ENCODE measurements around the gene LZTR1. TPM values are rescaled to one million over a fixed set of nuclear protein-coding genes. Genes with fewer than 3 reads are reported as not detected.

The LZTR1 gene
- polyA plus RNA-seq, 3 donors, result 49.3 to 60.5 (median 49.8) TPM

- DNase-seq, result no peak
Measured at GRCh38 chr22:20946991-20947390, 35.1 kb upstream of the LZTR1 start.

DNA sequence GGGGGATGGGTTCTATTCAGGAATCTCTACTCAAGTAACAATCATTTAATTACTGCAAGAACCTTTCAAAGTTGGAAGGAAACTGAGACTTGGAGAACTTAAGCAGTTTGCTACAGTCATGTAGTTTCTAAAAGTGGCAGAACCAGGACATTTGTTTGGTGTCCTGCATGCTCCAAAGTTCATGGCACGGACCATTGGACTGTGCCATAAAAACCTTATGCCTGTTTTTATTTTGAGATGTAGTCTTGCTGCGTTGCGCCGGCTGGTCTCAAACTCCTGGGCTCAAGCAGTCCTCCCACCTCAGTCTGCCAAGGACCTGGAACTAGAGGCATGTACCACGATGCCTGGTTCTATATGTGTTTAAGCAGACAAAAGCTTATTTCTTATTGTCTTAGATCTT lies 33.6 kb upstream of the LZTR1 start:
- no peak for DNase-seq

DNA sequence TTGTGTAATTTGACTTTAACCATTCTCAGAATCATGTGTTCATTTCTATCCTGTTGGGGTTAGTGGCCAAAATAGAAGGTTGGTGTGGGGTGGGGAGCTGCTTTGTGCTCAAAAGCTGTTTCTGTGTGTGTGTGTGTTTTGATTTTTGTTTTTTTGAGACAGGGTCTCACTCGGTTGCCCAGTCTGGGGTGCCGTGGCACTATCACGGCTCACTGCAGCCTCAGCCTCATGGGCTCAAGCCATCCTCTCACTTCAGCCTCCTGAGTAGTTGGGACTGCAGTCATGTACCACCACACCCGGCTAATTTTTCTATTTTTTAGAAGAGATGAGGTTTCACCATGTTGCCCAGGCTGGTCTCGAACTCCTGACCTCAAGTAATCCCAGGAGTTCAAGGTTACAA lies 33.1 kb upstream of the LZTR1 start:
- no peak for DNase-seq

DNA sequence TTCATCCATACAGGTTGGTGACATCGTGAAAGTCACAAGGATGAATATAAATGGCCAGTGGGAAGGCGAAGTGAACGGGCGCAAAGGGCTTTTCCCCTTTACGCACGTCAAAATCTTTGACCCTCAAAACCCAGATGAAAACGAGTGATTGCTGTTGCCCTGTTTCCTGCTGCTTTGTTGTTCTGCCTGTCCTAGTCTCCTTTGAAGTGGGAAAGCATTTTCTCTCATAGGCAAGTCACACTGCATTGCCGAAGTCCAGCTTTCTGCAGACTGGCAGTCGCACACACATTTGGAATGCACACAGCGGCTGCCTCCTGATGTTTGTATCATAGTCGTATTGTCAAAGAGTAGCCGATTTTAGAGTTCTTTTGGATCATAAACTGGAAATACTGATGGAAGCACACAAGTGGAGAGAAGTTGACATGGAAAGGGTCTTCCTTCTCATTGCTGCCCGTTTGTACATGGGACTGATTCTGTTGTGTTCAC lies 32.4 kb upstream of the LZTR1 start:
- no peak for DNase-seq

GRCh38 chr22:20951151-20951931 lies 30.8 kb upstream of the LZTR1 start:
- no peak for DNase-seq

DNA sequence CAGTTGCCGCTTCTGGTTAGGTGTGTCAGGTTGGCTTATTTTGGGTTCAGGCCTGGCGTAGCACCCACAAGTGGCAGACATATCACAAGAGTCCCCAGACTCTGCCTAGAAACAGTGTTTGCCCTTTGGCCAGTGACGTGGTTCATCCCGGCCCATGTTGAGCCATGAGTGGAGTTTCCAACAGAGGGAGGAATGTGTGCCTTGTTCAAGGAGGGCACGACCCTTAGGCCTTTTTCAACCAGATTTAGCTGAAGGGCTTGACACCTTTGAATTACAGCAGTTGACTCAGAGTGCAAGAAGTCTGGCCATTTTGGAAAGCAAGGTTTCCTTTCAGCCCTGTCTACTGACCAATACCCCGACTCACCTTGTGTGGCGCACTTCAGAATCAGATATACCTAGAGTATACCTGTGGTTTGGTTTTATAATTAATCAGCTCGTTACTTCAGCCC lies 30.1 kb upstream of the LZTR1 start:
- no peak for DNase-seq

DNA sequence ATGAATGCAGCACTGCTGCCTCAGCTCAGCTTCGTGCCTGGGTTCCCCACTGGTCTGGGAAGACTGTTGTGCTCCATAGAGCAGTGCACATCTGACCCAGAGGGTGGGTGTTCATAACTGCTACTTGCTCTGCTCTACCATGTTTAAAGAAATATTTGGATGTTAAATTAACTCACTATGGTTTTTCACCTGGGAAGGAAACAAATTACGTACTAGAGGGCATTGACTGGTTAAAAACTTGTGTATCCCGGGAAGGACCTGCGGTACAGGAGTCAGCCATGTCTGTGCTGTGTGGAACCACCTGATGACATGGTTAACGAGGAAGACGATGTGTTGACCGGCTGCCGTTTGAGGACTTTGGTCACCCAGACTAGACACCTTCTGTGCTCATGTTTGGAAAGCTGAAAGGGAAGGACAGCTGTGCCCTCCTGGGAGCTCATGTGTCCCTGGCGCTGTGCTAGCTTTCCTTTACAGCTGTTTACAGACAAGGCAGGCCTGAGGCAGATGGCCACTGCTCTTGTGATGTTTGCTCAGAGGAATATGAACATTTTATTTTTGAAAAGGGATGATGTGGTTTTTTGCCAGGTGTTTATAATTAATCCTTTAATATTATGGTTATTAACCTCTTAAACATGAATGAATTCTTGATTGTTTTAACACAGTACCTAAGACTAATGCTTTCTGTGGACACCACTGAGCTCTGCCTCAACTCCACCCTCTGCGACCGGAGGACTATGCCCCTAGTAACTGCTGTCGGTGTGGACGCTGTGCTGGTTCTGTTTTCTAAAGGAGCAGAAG lies 29.4 kb upstream of the LZTR1 start:
- DNase-seq, result no peak

GRCh38 chr22:20953342-20953608 lies 28.8 kb upstream of the LZTR1 start:
- no peak for DNase-seq

GRCh38 chr22:20953668-20954500 lies 28.2 kb upstream of the LZTR1 start:
- DNase-seq, result no peak

DNA sequence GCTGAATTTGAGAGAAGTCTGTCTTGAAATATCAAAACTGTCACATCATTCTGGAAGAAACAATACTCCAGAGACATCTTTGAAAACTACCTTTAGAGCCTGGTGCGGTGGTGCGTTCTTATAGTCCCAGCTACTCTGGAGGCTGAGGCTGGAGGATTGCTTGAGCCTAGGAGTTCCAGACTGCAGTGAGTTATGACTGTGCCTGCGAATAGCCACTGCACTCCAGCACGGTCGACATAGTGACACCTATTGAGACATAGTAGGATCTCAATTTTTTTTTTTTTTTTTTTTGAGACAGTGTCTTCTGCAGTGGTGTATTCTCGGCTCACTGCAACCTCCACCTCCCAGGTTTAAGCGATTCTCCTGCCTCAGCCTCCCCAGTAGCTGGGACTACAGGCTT lies 26.5 kb upstream of the LZTR1 start:
- no peak for DNase-seq

GRCh38 chr22:20956258-20957101 lies 25.6 kb upstream of the LZTR1 start:
- no peak for DNase-seq

- DNase-seq, result no peak
Measured at GRCh38 chr22:20957102-20957682, 24.9 kb upstream of the LZTR1 start.

DNA sequence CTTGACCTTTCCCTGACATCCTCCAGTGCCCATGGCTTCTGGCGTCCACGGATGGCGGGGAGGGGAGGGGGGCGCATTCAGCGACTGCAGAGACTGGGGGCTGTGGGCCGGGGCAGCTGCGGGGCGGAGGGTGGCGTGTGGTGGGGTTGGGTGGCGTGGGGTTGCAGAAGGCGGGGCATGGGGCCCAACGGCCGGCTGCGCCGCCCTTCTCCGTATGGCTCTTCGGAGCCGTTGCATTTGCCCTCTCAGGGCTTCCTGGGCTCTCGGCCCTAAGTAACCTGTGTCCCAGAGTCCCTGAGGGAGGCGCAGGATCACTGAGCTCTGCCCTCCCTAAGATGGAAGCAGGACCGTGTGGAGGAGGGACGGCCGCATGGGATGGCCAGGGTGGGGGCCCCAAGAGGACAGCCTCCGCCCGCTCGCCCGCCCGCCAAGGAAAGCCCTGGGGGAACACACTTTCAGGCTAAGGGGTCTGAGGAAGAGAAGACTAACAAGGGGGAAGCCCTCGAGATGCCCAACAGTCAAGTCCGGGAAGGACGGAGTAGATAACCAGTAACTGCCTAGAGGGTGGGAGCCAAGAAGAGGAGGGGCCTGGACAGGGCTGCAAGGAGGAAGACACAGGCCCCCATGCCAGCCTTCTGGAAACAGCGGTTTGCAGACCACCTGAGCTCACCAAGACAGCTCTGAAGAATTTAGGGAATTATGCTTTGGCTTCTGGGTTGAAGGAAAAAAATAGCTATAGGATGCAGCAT lies 24.2 kb upstream of the LZTR1 start:
- DNase-seq, result no peak

GRCh38 chr22:20959578-20960461 lies 22.3 kb upstream of the LZTR1 start:
- no peak for DNase-seq

DNA sequence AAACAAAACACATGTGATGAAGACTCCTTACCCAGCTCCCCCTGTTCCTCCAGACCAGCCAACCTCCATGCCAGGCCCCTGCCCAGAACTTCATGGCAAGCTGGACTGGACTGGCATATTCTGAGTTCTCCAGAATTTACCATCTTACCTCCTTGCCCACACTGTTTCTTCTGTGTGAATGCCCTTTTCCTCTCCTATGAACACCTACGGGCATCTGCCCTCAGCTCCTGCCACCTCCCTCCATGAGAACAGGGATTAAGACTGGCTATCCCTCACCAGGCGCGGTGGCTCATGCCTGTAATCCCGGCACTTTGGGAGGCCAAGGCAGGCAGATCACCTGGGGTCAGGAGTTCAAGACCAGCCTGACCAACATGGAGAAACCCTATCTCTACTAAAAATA lies 21.5 kb upstream of the LZTR1 start:
- DNase-seq, result no peak

- DNase-seq, result no peak
Measured at GRCh38 chr22:20962491-20962945, 19.6 kb upstream of the LZTR1 start.

DNA sequence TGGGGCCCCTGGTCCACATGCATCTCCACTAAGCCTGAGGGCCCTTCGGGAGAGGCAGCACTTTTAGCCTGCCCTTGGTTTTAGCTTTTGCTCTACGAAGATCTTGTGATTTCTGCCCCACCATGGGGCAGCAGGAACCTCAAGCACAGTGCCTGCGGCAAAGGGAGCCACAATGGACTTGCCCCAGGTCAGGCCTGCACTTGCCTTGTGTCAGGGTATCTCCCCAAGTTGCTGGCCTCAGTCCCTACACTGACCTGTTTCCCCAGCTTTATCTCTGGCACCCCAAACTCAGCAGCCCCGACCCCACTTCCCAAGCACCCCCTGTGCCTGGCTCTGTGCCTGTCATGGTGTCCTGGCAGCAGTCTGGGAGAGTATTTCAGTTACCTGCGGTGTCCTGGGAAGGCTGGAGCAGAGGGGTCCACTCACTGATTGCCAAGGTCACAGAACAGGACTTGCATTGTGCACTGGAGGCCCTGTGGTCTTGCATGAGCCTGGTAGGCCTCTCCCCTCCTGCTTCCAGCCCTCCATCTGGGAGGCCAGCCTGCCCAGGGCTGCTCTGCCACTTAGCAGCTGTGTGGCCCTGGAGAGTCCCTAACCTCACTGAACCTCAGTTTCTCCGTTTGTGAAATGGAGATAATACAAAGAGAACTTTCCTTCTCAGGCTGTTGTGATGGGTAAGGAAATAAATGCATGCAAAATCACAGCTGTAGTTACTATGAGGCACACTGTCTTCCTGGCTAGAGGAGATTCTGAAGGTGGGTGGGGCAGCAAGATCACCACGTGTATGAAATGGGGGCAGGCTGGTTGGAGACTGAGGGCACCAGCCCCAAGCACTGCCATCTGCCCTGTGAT lies 18.7 kb upstream of the LZTR1 start:
- DNase-seq, result no peak

All from renal pelvis (tissue), 4 donors.